ENCODE results near the gene CABP2.

GRCh38 chr11:67551127-67551526 is 27.9 kb upstream of the CABP2 start:
- no peak for TF ChIP-seq EZH2 (IDR thresholded peaks at IDR 0.05; ENCODE audit: borderline replicate concordance, low read depth, low read length, poor library complexity, severe bottlenecking)
- TF ChIP-seq CTCF (conservative IDR thresholded peaks at IDR 0.05; ENCODE audit: low read depth, low read length), result no peak
